Measurements from ENCODE around the gene LRCH1. TPM values are rescaled to one million over a fixed set of nuclear protein-coding genes. Genes with fewer than 3 reads are reported as not detected.
A peak's percentile ranks its signal among the peaks of the same experiment; 100 is the strongest.

The LRCH1 gene
- total and polyA plus RNA-seq, 4 donors, result 2.6 to 6.6 (median 3.4) TPM

- TF ChIP-seq FOXA2 (IDR thresholded peaks at IDR 0.05) (no peak), FOXA1 (IDR thresholded peaks at IDR 0.05) (no peak), MAX (IDR thresholded peaks at IDR 0.05) (no peak), ATF3 (IDR thresholded peaks at IDR 0.05) (no peak), HNF4G (IDR thresholded peaks at IDR 0.05) (no peak), TAF1 (conservative IDR thresholded peaks at IDR 0.05) (no peak), SP1 (IDR thresholded peaks at IDR 0.05) (no peak), RAD21 (IDR thresholded peaks at IDR 0.05) (no peak), HNF4A (conservative IDR thresholded peaks at IDR 0.05) (no peak), RXRA (IDR thresholded peaks at IDR 0.05) (no peak), NR2F2 (IDR thresholded peaks at IDR 0.05) (no peak), GABPA (IDR thresholded peaks at IDR 0.05 in 1 of 2, conservative IDR thresholded peaks at IDR 0.05 in 1 of 2) (no peak), ZBTB33 (IDR thresholded peaks at IDR 0.05) (no peak), EGR1 (IDR thresholded peaks at IDR 0.05; ENCODE audit: low read depth in 2 of 2) (no peak), JUND (IDR thresholded peaks at IDR 0.05) (no peak), YY1 (IDR thresholded peaks at IDR 0.05) (no peak)
- TF ChIP-seq, protein P1, sequence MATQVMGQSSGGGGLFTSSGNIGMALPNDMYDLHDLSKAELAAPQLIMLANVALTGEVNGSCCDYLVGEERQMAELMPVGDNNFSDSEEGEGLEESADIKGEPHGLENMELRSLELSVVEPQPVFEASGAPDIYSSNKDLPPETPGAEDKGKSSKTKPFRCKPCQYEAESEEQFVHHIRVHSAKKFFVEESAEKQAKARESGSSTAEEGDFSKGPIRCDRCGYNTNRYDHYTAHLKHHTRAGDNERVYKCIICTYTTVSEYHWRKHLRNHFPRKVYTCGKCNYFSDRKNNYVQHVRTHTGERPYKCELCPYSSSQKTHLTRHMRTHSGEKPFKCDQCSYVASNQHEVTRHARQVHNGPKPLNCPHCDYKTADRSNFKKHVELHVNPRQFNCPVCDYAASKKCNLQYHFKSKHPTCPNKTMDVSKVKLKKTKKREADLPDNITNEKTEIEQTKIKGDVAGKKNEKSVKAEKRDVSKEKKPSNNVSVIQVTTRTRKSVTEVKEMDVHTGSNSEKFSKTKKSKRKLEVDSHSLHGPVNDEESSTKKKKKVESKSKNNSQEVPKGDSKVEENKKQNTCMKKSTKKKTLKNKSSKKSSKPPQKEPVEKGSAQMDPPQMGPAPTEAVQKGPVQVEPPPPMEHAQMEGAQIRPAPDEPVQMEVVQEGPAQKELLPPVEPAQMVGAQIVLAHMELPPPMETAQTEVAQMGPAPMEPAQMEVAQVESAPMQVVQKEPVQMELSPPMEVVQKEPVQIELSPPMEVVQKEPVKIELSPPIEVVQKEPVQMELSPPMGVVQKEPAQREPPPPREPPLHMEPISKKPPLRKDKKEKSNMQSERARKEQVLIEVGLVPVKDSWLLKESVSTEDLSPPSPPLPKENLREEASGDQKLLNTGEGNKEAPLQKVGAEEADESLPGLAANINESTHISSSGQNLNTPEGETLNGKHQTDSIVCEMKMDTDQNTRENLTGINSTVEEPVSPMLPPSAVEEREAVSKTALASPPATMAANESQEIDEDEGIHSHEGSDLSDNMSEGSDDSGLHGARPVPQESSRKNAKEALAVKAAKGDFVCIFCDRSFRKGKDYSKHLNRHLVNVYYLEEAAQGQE (IDR thresholded peaks at IDR 0.05), result no peak
- TF ChIP-seq, protein P2, sequence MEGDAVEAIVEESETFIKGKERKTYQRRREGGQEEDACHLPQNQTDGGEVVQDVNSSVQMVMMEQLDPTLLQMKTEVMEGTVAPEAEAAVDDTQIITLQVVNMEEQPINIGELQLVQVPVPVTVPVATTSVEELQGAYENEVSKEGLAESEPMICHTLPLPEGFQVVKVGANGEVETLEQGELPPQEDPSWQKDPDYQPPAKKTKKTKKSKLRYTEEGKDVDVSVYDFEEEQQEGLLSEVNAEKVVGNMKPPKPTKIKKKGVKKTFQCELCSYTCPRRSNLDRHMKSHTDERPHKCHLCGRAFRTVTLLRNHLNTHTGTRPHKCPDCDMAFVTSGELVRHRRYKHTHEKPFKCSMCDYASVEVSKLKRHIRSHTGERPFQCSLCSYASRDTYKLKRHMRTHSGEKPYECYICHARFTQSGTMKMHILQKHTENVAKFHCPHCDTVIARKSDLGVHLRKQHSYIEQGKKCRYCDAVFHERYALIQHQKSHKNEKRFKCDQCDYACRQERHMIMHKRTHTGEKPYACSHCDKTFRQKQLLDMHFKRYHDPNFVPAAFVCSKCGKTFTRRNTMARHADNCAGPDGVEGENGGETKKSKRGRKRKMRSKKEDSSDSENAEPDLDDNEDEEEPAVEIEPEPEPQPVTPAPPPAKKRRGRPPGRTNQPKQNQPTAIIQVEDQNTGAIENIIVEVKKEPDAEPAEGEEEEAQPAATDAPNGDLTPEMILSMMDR (IDR thresholded peaks at IDR 0.05; ENCODE audit: low read depth, low read length, missing input control), result no peak
- Histone ChIP-seq H3K36me3 (ENCODE audit: control insufficient read depth in 4 of 4, insufficient read depth in 3 of 4, low read depth in 1 of 4, low read length in 3 of 4) (no peaks in the 10 kb centered on the region), H3K9me3 (ENCODE audit: control insufficient read depth in 4 of 4, low read length in 3 of 4) (no peaks in the 10 kb centered on the region), H3K27ac (ENCODE audit: low read depth in 1 of 2, low read length in 2 of 2) (peak overlapping the region; percentile 84 to 87), H3K4me1 (ENCODE audit: control insufficient read depth in 4 of 4, insufficient read depth in 4 of 4, low read length in 3 of 4) (peaks cover 7 to 57% (median 33%) of the 10 kb centered on the region in 4 donors), H3K27me3 (ENCODE audit: control insufficient read depth in 4 of 4, insufficient read depth in 4 of 4, low read length in 3 of 4) (no peaks in the 10 kb centered on the region), H3K4me3 (ENCODE audit: low read depth in 1 of 3, low read length in 3 of 3) (no peak overlapping the region), H3K9ac (ENCODE audit: low read depth in 1 of 2, low read length in 2 of 2) (peak overlapping the region; percentile 5 to 83)
- WGBS, result 52% methylated on average over 1 of the region's 1 CpG
- no peak for DNase-seq (ENCODE audit: low spot score)
Observed at GRCh38 chr13:46683676-46684260, 130.8 kb downstream of the LRCH1 start.
